Measurements from ENCODE around the gene WFDC1. TPM values are rescaled to one million over a fixed set of nuclear protein-coding genes. Genes with fewer than 3 reads are reported as not detected.

Gene WFDC1
- total RNA-seq, 1 experiment from 2014 or later: not detected

- intact Hi-C loops (cut with micrococcal nuclease; ENCODE audit: unreplicated experiment): no loop called here
- Mint-ChIP-seq H3K27me3 (ENCODE audit: insufficient read depth, unreplicated experiment) (peaks cover 20% of the 10 kb centered on the region), H3K36me3 (ENCODE audit: insufficient read depth, unreplicated experiment) (no peaks in the 10 kb centered on the region), H3K4me3 (ENCODE audit: unreplicated experiment) (no peak overlapping the region), H3K27ac (ENCODE audit: unreplicated experiment) (no peak overlapping the region), H3K4me1 (ENCODE audit: low read depth, unreplicated experiment) (no peaks in the 10 kb centered on the region), H3K9me3 (ENCODE audit: unreplicated experiment) (peaks cover 19% of the 10 kb centered on the region)
- no peak for DNase-seq
- Histone ChIP-seq H3K36me3 (ENCODE audit: control insufficient read depth, insufficient read depth, low read length) (no peaks in the 10 kb centered on the region), H3K4me1 (no peaks in the 10 kb centered on the region), H3K4me3 (ENCODE audit: low read depth, low read length) (no peak overlapping the region), H3K9me3 (peaks cover 25% of the 10 kb centered on the region), H3K27me3 (replicated peaks; ENCODE audit: control insufficient read depth, insufficient read depth, low read length) (peaks cover 2% of the 10 kb centered on the region; the same call in 1 of the 2 replicates)
- ChIA-PET POLR2A (no interaction called here), CTCF (no interaction called here)
- BruUV-seq (replicated peaks): no TSS peak
- TF ChIP-seq CTCF (IDR thresholded peaks at IDR 0.05; ENCODE audit: insufficient read depth in 1 of 2, low read depth in 1 of 2, low read length in 1 of 2, severe bottlenecking in 1 of 2, unreplicated experiment in 1 of 2): no peak
Observed at GRCh38 chr16:84253173-84253572, 41.5 kb upstream of the WFDC1 start.

GRCh38 chr16:84254062-84254461, 40.6 kb upstream of the WFDC1 start:
- no peaks in the 10 kb centered on the region for H3K36me3 ChIP-seq (ENCODE audit: control insufficient read depth, insufficient read depth, low read length)
- H3K27me3 ChIP-seq (replicated peaks; ENCODE audit: control insufficient read depth, insufficient read depth, low read length): peaks cover 2% of the 10 kb centered on the region; the same call in 1 of the 2 replicates
- Mint-ChIP-seq H3K27ac (ENCODE audit: unreplicated experiment) (no peak overlapping the region), H3K9me3 (ENCODE audit: unreplicated experiment) (peaks cover 28% of the 10 kb centered on the region), H3K27me3 (ENCODE audit: insufficient read depth, unreplicated experiment) (peaks cover 25% of the 10 kb centered on the region), H3K4me1 (ENCODE audit: low read depth, unreplicated experiment) (no peaks in the 10 kb centered on the region), H3K4me3 (ENCODE audit: unreplicated experiment) (no peak overlapping the region), H3K36me3 (ENCODE audit: insufficient read depth, unreplicated experiment) (no peaks in the 10 kb centered on the region)
- TF ChIP-seq CTCF (IDR thresholded peaks at IDR 0.05; ENCODE audit: insufficient read depth in 1 of 2, low read depth in 1 of 2, low read length in 1 of 2, severe bottlenecking in 1 of 2, unreplicated experiment in 1 of 2): no peak
- H3K4me1 ChIP-seq: no peaks in the 10 kb centered on the region
- no peak for DNase-seq
- ChIA-PET CTCF (no interaction called here), POLR2A (no interaction called here)
- BruUV-seq (replicated peaks): no TSS peak
- H3K9me3 ChIP-seq: peaks cover 25% of the 10 kb centered on the region
- intact Hi-C loops (cut with micrococcal nuclease; ENCODE audit: unreplicated experiment): no loop called here
- no peak overlapping the region for H3K4me3 ChIP-seq (ENCODE audit: low read depth, low read length)

- Histone ChIP-seq H3K36me3 (ENCODE audit: control insufficient read depth, insufficient read depth, low read length) (no peaks in the 10 kb centered on the region), H3K27me3 (replicated peaks; ENCODE audit: control insufficient read depth, insufficient read depth, low read length) (no peaks in the 10 kb centered on the region), H3K4me3 (ENCODE audit: low read depth, low read length) (no peak overlapping the region), H3K9me3 (peaks cover 25% of the 10 kb centered on the region), H3K4me1 (no peaks in the 10 kb centered on the region)
- DNase-seq: no peak
- H3K4me3 Mint-ChIP-seq (ENCODE audit: unreplicated experiment): no peak overlapping the region
- POLR2A ChIA-PET: no interaction called here
- TF ChIP-seq CTCF (IDR thresholded peaks at IDR 0.05; ENCODE audit: insufficient read depth in 1 of 2, low read depth in 1 of 2, low read length in 1 of 2, severe bottlenecking in 1 of 2, unreplicated experiment in 1 of 2): no peak
- intact Hi-C loops (cut with micrococcal nuclease; ENCODE audit: unreplicated experiment): no loop called here
- H3K27me3 Mint-ChIP-seq (ENCODE audit: insufficient read depth, unreplicated experiment): peaks cover 25% of the 10 kb centered on the region
- H3K4me1 Mint-ChIP-seq (ENCODE audit: low read depth, unreplicated experiment): no peaks in the 10 kb centered on the region
- H3K27ac Mint-ChIP-seq (ENCODE audit: unreplicated experiment): no peak overlapping the region
- peaks cover 30% of the 10 kb centered on the region for H3K9me3 Mint-ChIP-seq (ENCODE audit: unreplicated experiment)
- CTCF ChIA-PET: no interaction called here
- BruUV-seq (replicated peaks): no TSS peak
- H3K36me3 Mint-ChIP-seq (ENCODE audit: insufficient read depth, unreplicated experiment): no peaks in the 10 kb centered on the region
Observed at GRCh38 chr16:84255050-84255810, 39.4 kb upstream of the WFDC1 start.

Measured in Caco-2 (cell line).